OCI-LY7 (cell line): Measurements from ENCODE around the gene ARHGAP45. TPM values are rescaled to one million over a fixed set of nuclear protein-coding genes. Genes with fewer than 3 reads are reported as not detected.

Source experiments
- BruUV-seq: library from RNA; stranded (reverse); fragments of 400-500 nt; replicated peaks from 2 replicates; lab custom pipeline; 2021; lab: Mats Ljungman, UMichigan
- CTCF ChIA-PET: fragments of 300-600 bp; sonication (Branson Sonifier 250); formaldehyde crosslinking; loops from one replicate; lab custom pipeline; 2022; ENCODE audit warnings: antibody characterized with exemption; ENCODE audit not compliant: unreplicated experiment; lab: Charles Lee
- POLR2A ChIA-PET: fragments of 300-600 bp; sonication (Branson Sonifier 250); formaldehyde crosslinking; loops from one replicate; lab custom pipeline; 2022; ENCODE audit warnings: antibody characterized with exemption; lab: Charles Lee
- DNase-seq: peaks from one replicate; pipeline ENCODE4 v3.0.0-alpha.2; 2015; ENCODE audit warnings: low spot score
- H2AFZ ChIP-seq: fragments of 200-600 bp; sonication (generic), shearing (Covaris generic); 2 replicates; pipeline ENCODE4 v1.6.1; 2014; ENCODE audit warnings: mild to moderate bottlenecking, antibody characterized with exemption, low read length, moderate library complexity
- H3K27ac ChIP-seq: fragments of 200-600 bp; sonication (generic); 2 replicates; pipeline ENCODE4 v1.5.1; 2014; ENCODE audit warnings: mixed run types, low read depth, mild to moderate bottlenecking, moderate library complexity, low read length, inconsistent platforms; ENCODE audit not compliant: poor library complexity, severe bottlenecking
- H3K36me3 ChIP-seq: fragments of 200-600 bp; sonication (generic); 2 replicates; pipeline ENCODE4 v1.6.1; 2014; ENCODE audit warnings: mild to moderate bottlenecking, antibody characterized with exemption, low read length, moderate library complexity, mixed read lengths; ENCODE audit not compliant: insufficient read depth
- H3K4me1 ChIP-seq: fragments of 200-600 bp; sonication (generic); 2 replicates; pipeline ENCODE4 v1.5.1; 2014; ENCODE audit warnings: mild to moderate bottlenecking, low read length; ENCODE audit not compliant: insufficient read depth, poor library complexity, severe bottlenecking
- H3K4me2 ChIP-seq: fragments of 200-600 bp; sonication (generic); 2 replicates; pipeline ENCODE4 v1.6.1; 2014; ENCODE audit warnings: mild to moderate bottlenecking, low read length
- H3K4me3 ChIP-seq: fragments of 200-600 bp; sonication (generic); 2 replicates; pipeline ENCODE4 v1.5.1; 2014; ENCODE audit warnings: mild to moderate bottlenecking, low read depth, low read length; ENCODE audit not compliant: poor library complexity, severe bottlenecking
- H3K79me2 ChIP-seq: fragments of 200-600 bp; sonication (generic); 2 replicates; pipeline ENCODE4 v1.6.1; 2016; ENCODE audit warnings: low read depth, mild to moderate bottlenecking, low read length, moderate library complexity, mixed read lengths; ENCODE audit not compliant: insufficient read depth
- H3K9me2 ChIP-seq: fragments of 200-600 bp; sonication (generic); 2 replicates; pipeline ENCODE4 v1.6.1; 2016; ENCODE audit warnings: mild to moderate bottlenecking, low read length, mixed read lengths; ENCODE audit not compliant: insufficient read depth
- H3K9me3 ChIP-seq: fragments of 200-600 bp; sonication (generic); 2 replicates; pipeline ENCODE4 v1.6.1; 2014; ENCODE audit warnings: mild to moderate bottlenecking, mixed run types, low read length, mixed read lengths
- H4K20me1 ChIP-seq: fragments of 200-600 bp; sonication (generic); 2 replicates; pipeline ENCODE4 v1.6.1; 2014; ENCODE audit warnings: mild to moderate bottlenecking, antibody characterized with exemption, low read length, moderate library complexity, mixed read lengths; ENCODE audit not compliant: insufficient read depth
- CTCF ChIP-seq: fragments of 200-600 bp; sonication (generic); conservative IDR thresholded peaks from 2 replicates; pipeline ENCODE4 v1.5.1; 2014; ENCODE audit warnings: mild to moderate bottlenecking, antibody characterized with exemption, low read length, moderate library complexity, mixed read lengths
- EZH2phosphoT487 ChIP-seq: fragments of 200-600 bp; sonication (generic); IDR thresholded peaks from 2 replicates; pipeline ENCODE4 v1.6.1; 2018; ENCODE audit warnings: low read depth, borderline replicate concordance, mild to moderate bottlenecking, mixed run types, antibody characterized with exemption, low read length, moderate library complexity, mixed read lengths
- intact Hi-C: fragments of 100-400 bp; cut with micrococcal nuclease; formaldehyde crosslinking; loops from one replicate; pipeline ENCODE4 v1.10.0; 2022; ENCODE audit not compliant: unreplicated experiment
- total RNA-seq, 2 experiments: library from RNA; depleted of rRNA in 1 of 2; stranded (reverse); fragments of >200 nt in 1 of 2; shearing (Covaris generic) in 1 of 2; gene quantifications; 2 replicates each; pipeline ENCODE4 v1.2.3, GENCODE V29; 2014 to 2022

ARHGAP45 gene
- total RNA-seq, 2 experiments from 2014 or later = 135 to 143 TPM

GRCh38 chr19:1102407-1103131 is 35.6 kb downstream of the ARHGAP45 start:
- ChIA-PET POLR2A (interaction anchor here (0.6 to 1.3 kb wide), 2 partner anchors 27 to 34 kb away, joined by 3 to 6 read pairs; no protein-coding TSS in a partner anchor), CTCF (no interaction called here)
- TF ChIP-seq EZH2phosphoT487 = no peak
- TF ChIP-seq CTCF = no peak
- intact Hi-C loops = loop anchor here (5.0 kb wide), 2 partner anchors 35 to 80 kb away; partner anchors contain the start of genes ARHGAP45, RNU6-2 and TMEM259
- peak; percentile 43 for DNase-seq
- Histone ChIP-seq H3K4me1 (peaks cover 46% of the 10 kb centered on the region), H3K36me3 (peaks cover 18% of the 10 kb centered on the region), H3K4me2 (peak overlapping the region; percentile 67), H3K9me3 (no peaks in the 10 kb centered on the region), H2AFZ (peak overlapping the region; percentile 90; the same call in 1 of the 2 replicates), H3K4me3 (no peak overlapping the region), H4K20me1 (peaks cover 6% of the 10 kb centered on the region; the same call in 1 of the 2 replicates), H3K79me2 (no peaks in the 10 kb centered on the region), H3K27ac (peak overlapping the region; percentile 80), H3K9me2 (no peaks in the 10 kb centered on the region)
- no TSS peak for BruUV-seq

- H2AFZ ChIP-seq = no peak overlapping the region; the same call in 1 of the 2 replicates
- peak overlapping the region; percentile 42 for H3K4me3 ChIP-seq
- peaks cover 22% of the 10 kb centered on the region for H3K36me3 ChIP-seq
- no peaks in the 10 kb centered on the region for H3K9me2 ChIP-seq
- H4K20me1 ChIP-seq = peaks cover 6% of the 10 kb centered on the region; the same call in 1 of the 2 replicates
- H3K4me1 ChIP-seq = peaks cover 48% of the 10 kb centered on the region
- H3K4me2 ChIP-seq = peak overlapping the region; percentile 67
- no peak for TF ChIP-seq CTCF
- TF ChIP-seq EZH2phosphoT487 = no peak
- H3K9me3 ChIP-seq = no peaks in the 10 kb centered on the region
- H3K27ac ChIP-seq = peak overlapping the region; percentile 80
- no peaks in the 10 kb centered on the region for H3K79me2 ChIP-seq
- POLR2A ChIA-PET = interaction anchor here (0.6 to 1.3 kb wide), 2 partner anchors 27 to 35 kb away, joined by 3 to 6 read pairs; no protein-coding TSS in a partner anchor
- CTCF ChIA-PET = interaction anchor here (0.6 kb wide), 1 partner anchor 99 kb away, joined by 3 read pairs; no protein-coding TSS in a partner anchor
- BruUV-seq = TSS peak; percentile 76
- intact Hi-C loops = loop anchor here (5.0 kb wide), 2 partner anchors 36 to 81 kb away; partner anchors contain the start of genes ARHGAP45, RNU6-2 and TMEM259
- no peak for DNase-seq
Measured at GRCh38 chr19:1103132-1103707, 36.3 kb downstream of the ARHGAP45 start.
